NCI-H510A treated with DMSO at 0.1 percent for 48 hours (cell line): ENCODE results near the gene RARB.

Source experiments
- DNase-seq: peaks from one replicate; lab custom pipeline; 2025; lab: John Stamatoyannopoulos, UW

RARB gene

GRCh38 chr3:25427942-25428788, at the start of gene RARB:
Gene RARB, plus strand, starts transcription at chr3:25428263. Its CDS starts 469 bp downstream, at chr3:25428732.
- peak; percentile 7 for DNase-seq

GRCh38 chr3:25378786-25379311, 49.2 kb upstream of the RARB start:
- DNase-seq = no peak

GRCh38 chr3:25380222-25380739, 47.8 kb upstream of the RARB start:
- DNase-seq = no peak

GRCh38 chr3:25381083-25381482, 47.0 kb upstream of the RARB start:
- no peak for DNase-seq

GRCh38 chr3:25384471-25384870, 43.6 kb upstream of the RARB start:
- DNase-seq = no peak

GRCh38 chr3:25385807-25386460, 42.1 kb upstream of the RARB start:
- no peak for DNase-seq

GRCh38 chr3:25386686-25387255, 41.3 kb upstream of the RARB start:
- DNase-seq = no peak

- DNase-seq = no peak
These were observed 37.5 kb upstream of the RARB start for GRCh38 chr3:25390605-25391004.

- DNase-seq = no peak
These were observed 31.8 kb upstream of the RARB start for GRCh38 chr3:25396251-25396650.

- DNase-seq = no peak
These were observed 31.4 kb upstream of the RARB start for GRCh38 chr3:25396686-25397085.

- DNase-seq = no peak
These were observed 30.9 kb upstream of the RARB start for GRCh38 chr3:25397150-25397549.

GRCh38 chr3:25400587-25400986, 27.5 kb upstream of the RARB start:
- DNase-seq = no peak

- no peak for DNase-seq
These were observed 24.1 kb upstream of the RARB start for GRCh38 chr3:25403968-25404367.

GRCh38 chr3:25404569-25404968, 23.5 kb upstream of the RARB start:
- no peak for DNase-seq

GRCh38 chr3:25405335-25405734, 22.7 kb upstream of the RARB start:
- DNase-seq = no peak

- no peak for DNase-seq
These were observed 17.4 kb upstream of the RARB start for GRCh38 chr3:25410703-25411102.

GRCh38 chr3:25412269-25412668, 15.8 kb upstream of the RARB start:
- no peak for DNase-seq

GRCh38 chr3:25416176-25416575, 11.9 kb upstream of the RARB start:
- DNase-seq = no peak

- DNase-seq = no peak
These were observed 9.5 kb upstream of the RARB start for GRCh38 chr3:25418596-25418995.

- no peak for DNase-seq
These were observed 8.8 kb upstream of the RARB start for GRCh38 chr3:25419251-25419650.

GRCh38 chr3:25420147-25420546, 7.9 kb upstream of the RARB start:
- no peak for DNase-seq

GRCh38 chr3:25420885-25421284, 7.2 kb upstream of the RARB start:
- DNase-seq = no peak

- no peak for DNase-seq
These were observed 6.3 kb upstream of the RARB start for GRCh38 chr3:25421747-25422146.
